Measurements from ENCODE around the gene LSM2. TPM values are rescaled to one million over a fixed set of nuclear protein-coding genes. Genes with fewer than 3 reads are reported as not detected.
A peak's percentile ranks its signal among the peaks of the same experiment; 100 is the strongest.

LSM2 gene
- total and polyA plus RNA-seq, 5 experiments from 2014 or later: 28.9 to 80.3 (median 67.1) TPM

DNA sequence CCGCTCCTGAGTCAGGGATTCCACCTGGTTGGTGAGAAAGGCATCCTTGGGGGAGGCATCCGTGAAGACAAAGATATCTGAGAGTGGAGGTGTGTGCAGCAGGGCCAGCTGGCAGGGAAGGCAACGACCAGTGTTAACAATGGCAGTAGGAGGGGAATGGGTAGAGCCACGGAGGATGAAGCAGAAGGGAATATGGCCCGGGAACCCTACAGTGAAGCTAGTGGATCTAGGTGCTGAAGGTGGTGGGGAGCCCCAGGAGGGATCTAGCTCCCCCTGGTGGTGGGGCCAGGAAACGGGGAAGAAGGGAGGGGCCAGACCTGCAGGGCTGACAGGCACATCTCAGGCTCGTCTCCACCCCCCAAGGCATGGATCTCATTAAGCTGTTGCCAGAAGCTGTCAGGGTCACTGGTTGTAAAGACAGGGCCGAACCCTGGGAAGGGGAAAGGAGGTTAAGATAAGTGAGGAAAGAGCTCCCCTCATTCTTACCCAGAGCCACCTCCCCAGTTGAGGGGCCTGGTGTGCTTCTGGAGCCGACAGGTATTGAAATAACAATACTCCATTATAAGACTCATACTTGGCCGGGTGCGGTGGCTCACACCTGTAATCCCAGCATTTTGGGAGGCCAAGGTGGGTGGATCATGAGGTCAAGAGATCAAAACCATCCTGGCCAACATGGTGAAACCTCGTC is 36.9 kb downstream of the LSM2 start:
- DNase-seq (peak; percentile 61 to 87 (median 70)), ATAC-seq (peak; percentile 66 to 81)
- peaks cover 0 to 3% (median 0%) of the 10 kb centered on the region in 5 donors for H3K27me3 Mint-ChIP-seq
- peaks cover 12 to 35% (median 29%) of the 10 kb centered on the region in 4 donors for H3K4me1 Mint-ChIP-seq
- H3K27ac Mint-ChIP-seq: peak overlapping the region in 4 of 10 donors; percentile 14 to 75 (median 70)
- POLR2A ChIA-PET: interaction anchor here (0.6 to 1.5 kb wide), 9 partner anchors 30 to 1932 kb away, joined by 3 to 7 read pairs (median 4); partner anchors contain the start of genes DDAH2, GPANK1, LSM2 and MSH5
- H3K9me3 Mint-ChIP-seq: no peaks in the 10 kb centered on the region
- H3K36me3 Mint-ChIP-seq: no peaks in the 10 kb centered on the region
- peak overlapping the region in 1 of 10 donors; percentile 19 for H3K4me3 Mint-ChIP-seq

DNA sequence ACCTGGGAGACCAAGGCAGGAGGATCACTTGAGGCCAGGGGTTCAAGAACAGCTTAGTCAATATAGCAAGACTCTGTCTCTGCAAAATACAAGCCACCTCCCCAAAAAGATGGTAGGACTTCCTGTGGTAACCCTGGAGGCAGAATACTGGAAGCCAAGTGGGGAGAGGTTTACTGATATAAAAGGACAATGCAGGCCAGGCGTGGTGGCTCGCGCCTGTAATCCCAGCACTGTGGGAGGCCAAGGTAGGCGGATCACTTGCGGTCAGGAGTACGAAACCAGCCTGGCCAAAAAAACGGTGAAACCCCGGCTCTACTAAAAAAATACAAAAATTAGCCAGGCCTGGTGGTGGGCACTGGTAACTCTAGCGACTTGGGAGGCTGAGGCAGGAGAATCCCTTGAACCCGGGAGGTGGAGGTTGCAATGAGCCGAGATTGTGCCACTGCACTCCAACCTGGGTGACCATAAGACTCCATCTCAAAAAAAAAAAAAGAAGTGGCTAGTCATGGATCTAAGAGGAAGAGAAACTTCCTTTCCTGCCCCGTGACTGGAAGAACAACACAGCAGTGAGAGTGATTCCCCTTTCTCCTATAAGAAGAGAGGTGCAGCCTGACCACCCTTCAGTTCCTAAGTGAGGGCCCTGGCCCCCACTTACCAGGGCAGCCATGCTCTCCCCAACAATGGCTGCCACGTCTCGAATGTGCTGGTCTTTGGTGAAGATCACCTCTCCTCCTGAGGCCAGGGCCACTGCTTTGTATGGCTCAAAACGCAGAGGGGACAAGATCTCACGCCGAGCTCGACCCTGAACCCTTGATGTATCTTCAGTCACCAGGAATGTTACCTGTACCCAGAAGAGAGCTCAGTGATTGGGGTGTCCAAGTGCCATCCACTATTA is 38.2 kb downstream of the LSM2 start:
- ATAC-seq (no peak), DNase-seq (no peak)
- Mint-ChIP-seq H3K9me3 (no peaks in the 10 kb centered on the region), H3K27ac (peak overlapping the region in 1 of 10 donors; percentile 29), H3K27me3 (peaks cover 0 to 3% (median 0%) of the 10 kb centered on the region in 5 donors), H3K4me1 (peaks cover 14 to 35% (median 27%) of the 10 kb centered on the region in 4 donors), H3K4me3 (no peak overlapping the region), H3K36me3 (no peaks in the 10 kb centered on the region)
- POLR2A ChIA-PET: interaction anchor here (1.0 kb wide), 1 partner anchor 31 kb away, joined by 4 read pairs; no protein-coding TSS in a partner anchor

DNA sequence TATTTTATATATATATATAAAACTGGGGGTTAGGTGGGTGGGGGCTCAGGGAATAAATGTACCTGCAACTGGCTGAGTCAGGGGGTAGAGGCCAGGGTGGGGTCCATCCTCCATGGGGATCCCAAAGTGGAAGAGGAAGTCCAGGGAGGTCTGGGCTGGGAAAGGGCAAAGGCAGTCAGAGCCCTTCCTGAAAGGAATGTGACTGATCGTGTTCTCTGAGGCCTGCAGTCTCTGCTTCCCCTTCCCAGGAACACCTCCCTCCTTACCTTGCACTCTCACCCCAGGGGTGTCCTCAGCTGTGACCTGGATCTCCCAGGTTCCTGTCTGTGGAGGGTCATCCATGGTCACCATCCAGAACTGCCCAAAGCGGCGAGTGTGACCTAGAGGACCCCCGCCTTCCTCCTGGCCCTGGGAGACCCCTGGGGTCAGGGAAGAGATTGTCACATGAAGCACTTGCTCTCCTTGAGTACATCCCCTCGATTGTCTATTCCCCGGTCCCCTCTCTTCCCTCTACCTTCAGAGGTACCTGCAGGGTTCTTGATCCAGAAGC is 39.6 kb downstream of the LSM2 start:
- POLR2A ChIA-PET: no interaction called here
- Mint-ChIP-seq H3K4me1 (peaks cover 16 to 26% (median 17%) of the 10 kb centered on the region in 4 donors), H3K9me3 (no peaks in the 10 kb centered on the region), H3K27me3 (peaks cover 0 to 3% (median 0%) of the 10 kb centered on the region in 5 donors), H3K4me3 (no peak overlapping the region), H3K36me3 (no peaks in the 10 kb centered on the region), H3K27ac (no peak overlapping the region)
- ATAC-seq (no peak), DNase-seq (no peak)

DNA sequence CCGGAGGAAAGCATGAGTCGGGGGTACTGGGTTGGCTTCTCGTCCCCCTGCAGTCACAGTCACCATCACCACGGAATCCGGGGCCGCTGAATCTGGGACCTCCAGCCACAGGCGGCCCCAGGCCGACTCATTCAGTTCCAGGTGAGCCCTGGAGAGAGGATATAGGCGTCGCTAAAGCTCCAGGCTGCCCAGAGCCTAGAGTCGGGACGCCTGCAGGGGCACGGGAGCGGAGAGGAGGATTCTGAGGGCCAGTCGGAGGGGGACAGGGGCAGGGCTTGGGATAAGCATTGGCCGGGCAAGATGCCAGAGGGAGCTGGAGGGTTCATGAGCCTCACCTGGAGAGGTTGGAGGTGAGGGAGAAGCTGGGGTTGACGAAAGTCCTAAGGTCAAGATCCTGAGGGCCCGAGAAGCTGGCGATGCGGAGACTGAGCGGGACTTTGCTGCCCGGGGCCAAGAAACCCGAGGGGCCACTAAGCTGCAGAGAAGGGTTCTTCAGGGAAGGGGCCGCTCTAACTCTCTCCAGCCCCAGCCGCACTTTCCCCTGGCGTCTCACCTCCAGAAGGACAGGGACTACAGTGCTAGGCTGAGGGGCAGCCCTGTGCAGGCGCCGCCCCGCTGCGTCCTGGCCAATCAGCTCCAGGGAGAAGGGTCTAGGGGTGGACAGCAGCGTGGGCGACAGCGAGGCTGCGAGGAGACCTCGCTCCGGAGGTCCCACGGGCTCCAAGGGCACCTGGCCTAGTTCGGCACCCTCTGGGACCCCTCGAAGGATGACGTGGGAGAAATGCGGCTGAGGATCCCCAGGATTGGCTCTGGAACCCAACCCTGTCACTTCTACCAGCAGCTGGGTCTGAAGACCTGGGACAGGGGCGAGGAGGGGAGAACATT is 40.6 kb downstream of the LSM2 start:
- peak overlapping the region in 2 of 10 donors; percentile 16 to 34 for H3K27ac Mint-ChIP-seq

DNA sequence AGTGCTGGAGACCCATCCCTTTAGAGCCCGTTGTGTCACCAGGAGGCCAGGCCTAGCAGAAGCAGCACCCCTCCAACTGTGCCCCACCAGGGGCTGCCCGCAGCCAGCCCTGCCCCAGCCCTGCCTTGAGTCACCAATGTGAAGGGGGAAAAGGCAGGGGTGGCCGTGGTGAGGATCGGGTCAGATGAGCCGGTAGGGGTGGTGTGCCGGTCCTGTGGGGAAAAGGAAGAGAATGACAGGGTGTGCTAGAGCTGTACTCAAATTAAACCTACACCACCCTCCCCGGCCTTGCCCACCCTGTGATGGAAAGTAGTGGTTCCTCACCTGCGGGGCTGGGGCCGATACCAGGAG is 41.2 kb downstream of the LSM2 start:
- H3K4me1 Mint-ChIP-seq: peaks cover 7 to 19% (median 15%) of the 10 kb centered on the region in 4 donors
- no peak overlapping the region for H3K27ac Mint-ChIP-seq
- DNase-seq (no peak), ATAC-seq (no peak)
- peaks cover 0 to 2% (median 0%) of the 10 kb centered on the region in 3 donors for H3K36me3 Mint-ChIP-seq
- H3K4me3 Mint-ChIP-seq: no peak overlapping the region
- no peaks in the 10 kb centered on the region for H3K9me3 Mint-ChIP-seq
- peaks cover 0 to 3% (median 0%) of the 10 kb centered on the region in 5 donors for H3K27me3 Mint-ChIP-seq
- POLR2A ChIA-PET: no interaction called here

More for the DNA sequence above, 40.6 kb downstream of the LSM2 start:
- peaks cover 10 to 20% (median 13%) of the 10 kb centered on the region in 4 donors for H3K4me1 Mint-ChIP-seq
- no peak for DNase-seq
- no peaks in the 10 kb centered on the region for H3K36me3 Mint-ChIP-seq
- POLR2A ChIA-PET: no interaction called here
- H3K9me3 Mint-ChIP-seq: no peaks in the 10 kb centered on the region
- no peak overlapping the region for H3K4me3 Mint-ChIP-seq
- peaks cover 0 to 3% (median 0%) of the 10 kb centered on the region in 5 donors for H3K27me3 Mint-ChIP-seq
- ATAC-seq: no peak

DNA sequence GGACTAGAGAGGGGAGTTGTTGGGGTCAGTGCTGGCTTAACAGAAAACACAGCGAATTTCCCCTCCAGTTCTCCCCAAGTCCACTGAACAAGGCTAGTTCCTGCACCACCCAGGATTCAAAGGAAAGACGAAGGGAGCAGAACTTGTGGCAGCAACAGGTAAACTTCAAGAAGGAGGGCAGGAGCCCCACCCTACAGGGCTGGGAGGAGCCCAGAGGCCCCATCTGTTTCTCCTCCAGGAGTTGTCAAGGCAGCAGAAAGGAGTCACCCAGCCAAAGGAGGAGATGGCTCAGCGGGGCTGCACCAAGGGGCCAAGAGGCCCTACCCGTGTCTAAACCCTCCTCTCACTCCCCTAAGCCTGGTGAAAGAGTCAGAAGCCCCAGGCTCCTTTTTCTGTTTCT is 42.6 kb downstream of the LSM2 start:
- POLR2A ChIA-PET: interaction anchor here (0.6 kb wide), 1 partner anchor 22 kb away, joined by 3 read pairs; no protein-coding TSS in a partner anchor
- Mint-ChIP-seq H3K27ac (no peak overlapping the region), H3K36me3 (peaks cover 0 to 7% (median 0%) of the 10 kb centered on the region in 3 donors), H3K27me3 (peaks cover 0 to 3% (median 0%) of the 10 kb centered on the region in 5 donors), H3K4me3 (no peak overlapping the region), H3K9me3 (no peaks in the 10 kb centered on the region), H3K4me1 (peaks cover 0 to 16% (median 7%) of the 10 kb centered on the region in 4 donors)
- no peak for ATAC-seq
- DNase-seq: no peak

DNA sequence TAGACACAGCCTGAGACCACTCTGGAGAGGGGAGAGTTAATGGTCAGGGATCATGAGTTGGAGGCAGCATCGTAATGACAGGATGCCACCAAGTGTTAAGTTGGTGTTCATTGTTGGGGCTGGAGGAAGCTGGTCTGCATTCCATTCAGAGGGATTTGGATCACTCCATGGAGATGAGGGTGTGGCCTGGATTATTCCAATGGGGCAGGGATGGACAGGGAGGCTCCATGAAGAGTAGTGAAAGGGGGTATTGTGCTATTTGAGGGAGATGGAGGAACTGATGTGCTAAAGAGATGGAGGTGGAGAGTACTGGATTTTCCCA is 43.2 kb downstream of the LSM2 start:
- no peak overlapping the region for H3K4me3 Mint-ChIP-seq
- ATAC-seq (no peak), DNase-seq (no peak)
- POLR2A ChIA-PET: no interaction called here
- H3K4me1 Mint-ChIP-seq: peaks cover 0 to 16% (median 4%) of the 10 kb centered on the region in 4 donors
- H3K27ac Mint-ChIP-seq: peak overlapping the region in 2 of 10 donors; percentile 60 to 88
- H3K9me3 Mint-ChIP-seq: no peaks in the 10 kb centered on the region
- H3K36me3 Mint-ChIP-seq: peaks cover 0 to 7% (median 0%) of the 10 kb centered on the region in 3 donors
- peaks cover 0 to 3% (median 0%) of the 10 kb centered on the region in 5 donors for H3K27me3 Mint-ChIP-seq

DNA sequence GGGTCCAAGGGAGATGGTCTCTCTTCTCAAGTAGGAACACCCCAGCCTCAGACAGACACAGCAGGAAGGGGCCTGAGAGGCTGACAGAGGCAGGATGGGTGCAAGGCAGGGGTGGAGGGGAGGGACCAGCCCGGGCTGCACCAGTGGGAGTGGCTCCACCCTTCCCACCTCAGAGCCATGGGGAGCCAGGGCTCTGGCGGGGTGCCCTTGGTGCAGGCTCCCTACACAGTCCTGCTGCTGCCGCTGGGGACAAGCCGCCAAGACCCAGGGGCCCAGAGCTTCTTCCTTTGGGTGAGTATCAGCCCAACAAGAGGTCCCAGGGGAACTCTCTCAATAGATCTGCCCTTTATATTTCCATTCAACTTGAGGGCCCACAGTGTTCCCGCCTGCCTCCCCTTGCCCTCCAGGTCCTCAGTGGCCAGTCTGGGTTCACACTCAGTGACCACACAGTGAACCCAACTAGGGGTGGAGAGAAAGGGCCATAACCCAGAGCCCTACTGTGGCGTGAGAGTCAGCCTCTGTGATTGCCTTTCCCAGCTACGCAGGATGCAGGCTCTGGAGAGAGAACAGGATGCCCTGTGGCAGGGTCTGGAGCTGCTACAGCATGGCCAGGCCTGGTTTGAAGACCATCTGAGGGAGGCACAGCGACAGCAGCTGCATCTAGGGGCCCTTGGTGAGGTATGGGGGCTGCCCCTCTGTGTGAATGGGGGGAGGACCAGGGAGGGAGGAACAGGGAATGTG is 43.7 kb downstream of the LSM2 start:
- ATAC-seq (no peak), DNase-seq (no peak)
- Mint-ChIP-seq H3K4me3 (peak overlapping the region in 1 of 10 donors; percentile 14), H3K27me3 (peaks cover 0 to 4% (median 0%) of the 10 kb centered on the region in 5 donors), H3K9me3 (no peaks in the 10 kb centered on the region), H3K36me3 (peaks cover 0 to 7% (median 0%) of the 10 kb centered on the region in 3 donors), H3K27ac (peak overlapping the region in 1 of 10 donors; percentile 88), H3K4me1 (peaks cover 0 to 18% (median 3%) of the 10 kb centered on the region in 4 donors)
- POLR2A ChIA-PET: no interaction called here

DNA sequence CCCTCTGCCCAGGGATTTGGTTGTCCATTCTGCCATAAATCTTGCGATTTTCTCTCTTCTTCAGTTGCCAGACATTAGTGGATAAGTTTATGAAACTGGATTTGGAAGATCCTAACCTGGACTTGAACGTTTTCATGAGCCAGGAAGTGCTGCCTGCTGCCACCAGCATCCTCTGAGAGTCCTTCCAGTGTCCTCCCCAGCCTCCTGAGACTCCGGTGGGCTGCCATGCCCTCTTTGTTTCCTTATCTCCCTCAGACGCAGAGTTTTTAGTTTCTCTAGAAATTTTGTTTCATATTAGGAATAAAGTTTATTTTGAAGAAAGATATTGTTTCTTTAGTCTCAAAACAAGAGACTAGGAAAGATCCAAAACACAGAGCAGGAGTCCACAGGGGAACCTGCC is 44.4 kb downstream of the LSM2 start, which contains the start of gene SAPCD1:
TSS of gene SAPCD1 (plus strand) at position 301 of the 400 bp plus-strand sequence. CDS start 399 bp downstream, outside the sequence.
- H3K4me3 Mint-ChIP-seq: peak within 1 kb of the TSS in 2 of 10 donors; percentile 12 to 14
- peak within 1 kb of the TSS in 2 of 10 donors; percentile 29 to 88 for H3K27ac Mint-ChIP-seq
- POLR2A ChIA-PET: no interaction called here
- H3K4me1 Mint-ChIP-seq: peaks cover 0 to 17% (median 2%) of the 10 kb centered on the region in 4 donors
- peaks cover 0 to 6% (median 0%) of the 10 kb centered on the region in 5 donors for H3K27me3 Mint-ChIP-seq
- DNase-seq: no peak
- no peaks in the 10 kb centered on the region for H3K9me3 Mint-ChIP-seq
- no peak for ATAC-seq
- peaks cover 0 to 7% (median 0%) of the 10 kb centered on the region in 3 donors for H3K36me3 Mint-ChIP-seq

DNA sequence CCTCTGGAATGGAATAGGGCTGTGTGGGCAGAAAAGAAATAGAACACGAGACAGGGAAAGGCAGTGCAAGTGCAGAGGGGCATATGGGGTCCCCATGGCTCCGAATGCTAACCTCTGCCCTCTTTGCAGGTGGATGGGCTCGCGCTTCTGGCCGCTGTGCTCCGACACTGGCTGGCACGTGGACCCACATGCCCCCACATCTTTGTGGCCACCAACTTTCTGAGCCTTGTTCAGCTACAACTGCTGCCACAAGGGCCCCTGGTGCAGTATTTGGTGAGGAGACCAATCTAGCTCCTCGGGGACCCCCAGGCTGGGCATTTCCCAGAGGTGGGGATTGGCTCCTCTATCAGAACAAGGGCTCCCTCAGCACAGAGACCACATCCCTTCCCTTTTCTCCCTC is 45.4 kb downstream of the LSM2 start:
- Mint-ChIP-seq H3K36me3 (peaks cover 0 to 7% (median 0%) of the 10 kb centered on the region in 3 donors), H3K27ac (no peak overlapping the region), H3K9me3 (no peaks in the 10 kb centered on the region), H3K27me3 (peaks cover 0 to 3% (median 0%) of the 10 kb centered on the region in 5 donors), H3K4me1 (peaks cover 0 to 17% (median 2%) of the 10 kb centered on the region in 4 donors), H3K4me3 (peak overlapping the region in 1 of 10 donors; percentile 12)
- ATAC-seq: no peak
- DNase-seq: no peak
- POLR2A ChIA-PET: no interaction called here

DNA sequence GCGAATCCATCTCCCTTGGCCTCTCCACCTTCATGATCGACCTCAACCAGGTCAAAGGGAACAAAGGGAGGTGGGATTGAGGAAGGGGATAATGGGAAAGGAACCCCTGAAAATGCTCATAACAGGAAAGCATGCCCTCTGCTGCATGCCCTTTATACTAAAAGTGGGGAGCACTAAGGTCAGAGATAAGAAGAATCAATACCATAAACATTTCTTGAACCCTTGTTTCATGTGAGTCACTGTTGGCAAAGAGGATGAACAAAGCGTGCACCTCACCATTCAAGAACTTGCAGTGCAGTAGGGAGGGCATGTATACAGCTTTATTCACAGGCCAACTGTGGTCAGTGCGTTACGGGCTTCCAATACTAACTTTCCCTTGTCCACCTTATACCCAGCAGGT is 46.0 kb downstream of the LSM2 start:
- Mint-ChIP-seq H3K4me1 (peaks cover 0 to 17% (median 2%) of the 10 kb centered on the region in 4 donors), H3K9me3 (no peaks in the 10 kb centered on the region), H3K27me3 (peaks cover 0 to 3% (median 0%) of the 10 kb centered on the region in 5 donors), H3K36me3 (peaks cover 0 to 7% (median 0%) of the 10 kb centered on the region in 3 donors), H3K4me3 (no peak overlapping the region), H3K27ac (no peak overlapping the region)
- no peak for DNase-seq
- no peak for ATAC-seq
- POLR2A ChIA-PET: no interaction called here

All from naive thymus-derived CD8-positive, alpha-beta T cell (primary cell).